Stomach (tissue), 9 donors: Measurements from ENCODE around the gene JPH3. TPM values are rescaled to one million over a fixed set of nuclear protein-coding genes. Genes with fewer than 3 reads are reported as not detected.

Source experiments
- DNase-seq, 2 donors: peaks; one replicate each; pipeline versions ENCODE4 v3.0.0 to v3.0.0-alpha.2; 2013 to 2019
- H3K27ac ChIP-seq, 5 donors: fragments of 200-600 bp in 4 of 5; sonication (generic) in 4 of 5; one replicate each; pipeline ENCODE4 v1.5.1; 2013 to 2019; ENCODE audit warnings: mild to moderate bottlenecking in 1 of 5, moderate library complexity in 1 of 5
- H3K27me3 ChIP-seq, 3 donors: fragments of 200-600 bp; sonication (generic); one replicate each; pipeline ENCODE4 v1.5.1; 2017 to 2019; ENCODE audit warnings: mixed run types in 1 of 3
- H3K36me3 ChIP-seq, 4 donors: fragments of 200-600 bp; sonication (generic); 1 replicate in 3 of 4; 2 replicates in 1 of 4; pipeline ENCODE4 v1.5.1; 2016 to 2019
- H3K4me1 ChIP-seq, 4 donors: fragments of 200-600 bp; sonication (generic); one replicate each; pipeline ENCODE4 v1.5.1; 2016 to 2019
- H3K4me3 ChIP-seq, 4 donors: fragments of 200-600 bp; sonication (generic) in 3 of 4; one replicate each; pipeline ENCODE4 v1.5.1; 2016 to 2019; ENCODE audit warnings: mild to moderate bottlenecking in 1 of 4
- H3K9me3 ChIP-seq, 4 donors: fragments of 200-600 bp; sonication (generic); one replicate each; pipeline ENCODE4 v1.5.1; 2016 to 2019
- CTCF ChIP-seq, 7 experiments: fragments of 450-650 bp in 4 of 7; fragments of 200-600 bp in 3 of 7; sonication (generic) in 3 of 7; IDR thresholded peaks; one replicate each; pipeline ENCODE4 v1.5.1; 2016 to 2019; ENCODE audit warnings: antibody characterized with exemption in 7 of 7, control low read depth in 2 of 7, mild to moderate bottlenecking in 1 of 7
- EP300 ChIP-seq: sonication (generic); formaldehyde crosslinking; IDR thresholded peaks from one replicate; pipeline ENCODE4 v1.6.1; 2017; ENCODE audit warnings: antibody characterized with exemption
- POLR2A ChIP-seq, 4 donors: fragments of 450-650 bp; IDR thresholded peaks; one replicate each; pipeline ENCODE4 v1.6.1; 2016; ENCODE audit warnings: antibody characterized with exemption in 4 of 4, control low read depth in 2 of 4, mild to moderate bottlenecking in 1 of 4, moderate library complexity in 1 of 4
- POLR2AphosphoS5 ChIP-seq, 3 donors: sonication (generic); formaldehyde crosslinking; IDR thresholded peaks; one replicate each; pipeline ENCODE4 v1.6.1; 2016; ENCODE audit warnings: antibody characterized with exemption in 3 of 3
- WGBS, 5 donors: extraction: QIAGEN DNeasy Blood & Tissue Kit in 3 of 5; methylation state at CpG; one replicate each; pipeline versions ENCODE4 v1.1.5 to v1.1.7; 2013 to 2018; 5-methylcytosine and 5-hydroxymethylcytosine counted together
- intact Hi-C: fragments of 100-400 bp; cut with DNase I; formaldehyde crosslinking; loops from one replicate; pipeline ENCODE4 v1.15.1; 2023; ENCODE audit warnings: low total_unique reads
- polyA plus RNA-seq, 3 donors: library from polyadenylated mRNA; stranded (reverse); fragments of 200-250 nt; gene quantifications; one replicate each; pipeline ENCODE4 v1.2.3, GENCODE V29; 2013
- total RNA-seq, 5 donors: library from RNA; depleted of rRNA; stranded (reverse); fragments of >200 nt; gene quantifications; one replicate each; pipeline versions ENCODE4 v1.1.0 to v1.2.3, GENCODE V29; 2014 to 2016
- donor health status: healthy with polysubstance abuse.
- donor health status: Bipolar disorder and iron deficiency.
- donor health status: healthy.

The JPH3 gene
- total and polyA plus RNA-seq, 8 donors = 0.31 to 1.3 (median 0.66) TPM; not detected in 2

- Histone ChIP-seq H3K4me3 (no peak overlapping the region), H3K9me3 (no peaks in the 10 kb centered on the region), H3K36me3 (no peaks in the 10 kb centered on the region), H3K27ac (no peak overlapping the region), H3K4me1 (no peaks in the 10 kb centered on the region), H3K27me3 (no peaks in the 10 kb centered on the region)
- DNase-seq = no peak
- intact Hi-C loops = no loop called here
- WGBS, 5 donors = 74 to 85% (median 83%) methylated on average over 39 to 44 of the region's 44 CpGs
- TF ChIP-seq POLR2AphosphoS5 (IDR thresholded peaks at IDR 0.05) (no peak), EP300 (no peak), POLR2A (IDR thresholded peaks at IDR 0.05) (no peak), CTCF (IDR thresholded peaks at IDR 0.05) (no peak)
Measured at GRCh38 chr16:87563714-87564523, 38.4 kb upstream of the JPH3 start.

GRCh38 chr16:87564524-87564778, 37.9 kb upstream of the JPH3 start:
- intact Hi-C loops = no loop called here
- Histone ChIP-seq H3K4me3 (no peak overlapping the region), H3K36me3 (no peaks in the 10 kb centered on the region), H3K9me3 (no peaks in the 10 kb centered on the region), H3K27me3 (no peaks in the 10 kb centered on the region), H3K27ac (no peak overlapping the region), H3K4me1 (no peaks in the 10 kb centered on the region)
- TF ChIP-seq EP300 = no peak
- no peak for TF ChIP-seq POLR2AphosphoS5 (IDR thresholded peaks at IDR 0.05)
- no peak for TF ChIP-seq POLR2A (IDR thresholded peaks at IDR 0.05)
- no peak for TF ChIP-seq CTCF (IDR thresholded peaks at IDR 0.05)
- no peak for DNase-seq
- WGBS, 5 donors = 83 to 97% (median 93%) methylated on average over 6 of the region's 6 CpGs

DNA sequence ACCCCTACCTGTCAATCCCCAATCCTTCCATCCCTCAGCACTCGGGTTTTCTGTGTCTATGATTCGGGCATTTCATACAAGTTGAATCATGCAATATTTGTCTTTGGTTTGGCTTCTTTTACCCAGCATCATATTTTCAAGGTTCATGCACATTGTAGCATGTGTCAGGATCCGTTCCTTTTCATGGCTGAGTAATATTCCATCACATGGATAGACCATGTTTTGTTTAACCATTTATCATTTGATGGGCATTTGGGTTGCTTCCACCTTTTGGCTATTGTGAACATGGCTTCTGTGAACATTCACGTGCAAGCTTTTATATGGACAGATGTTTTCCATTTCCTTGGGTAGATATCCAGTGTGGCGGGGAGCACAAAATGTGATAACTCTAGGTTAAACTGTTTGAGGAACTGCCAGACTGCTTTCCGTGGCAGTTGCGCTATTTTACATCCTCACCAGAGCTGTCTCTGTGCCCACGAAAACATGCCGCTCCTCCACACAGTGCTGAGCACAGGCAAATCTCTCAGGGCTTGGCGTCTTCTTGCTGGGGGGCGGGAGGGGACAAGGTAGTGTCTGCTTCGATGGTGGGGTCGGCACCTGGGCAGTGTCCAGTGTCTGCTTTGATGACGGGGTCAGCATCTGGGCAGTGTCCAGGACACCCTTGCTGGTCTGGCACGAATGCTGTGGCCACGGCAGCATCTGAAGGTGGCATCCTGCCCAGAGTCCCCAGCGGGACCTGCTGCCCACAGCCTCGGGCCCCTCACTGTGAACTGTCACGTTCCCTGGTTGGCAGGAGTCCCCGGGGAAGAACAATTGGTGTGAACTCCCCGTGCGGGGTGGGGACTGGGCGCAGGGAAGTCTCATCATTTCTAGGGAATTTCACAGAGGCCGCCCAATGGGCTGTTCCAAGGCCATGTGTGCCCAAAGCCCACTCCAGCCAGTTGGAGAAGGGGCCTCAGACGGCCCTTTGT, 32.4 kb upstream of the JPH3 start:
- 62 to 72% (median 66%) methylated on average over 19 to 25 of the region's 25 CpGs for WGBS, 5 donors
- no peak for DNase-seq
- no peak overlapping the region for H3K4me3 ChIP-seq
- no peak overlapping the region for H3K27ac ChIP-seq
- TF ChIP-seq POLR2A (IDR thresholded peaks at IDR 0.05) (no peak), POLR2AphosphoS5 (IDR thresholded peaks at IDR 0.05) (no peak), EP300 (no peak), CTCF (IDR thresholded peaks at IDR 0.05) (no peak)
- H3K9me3 ChIP-seq = no peaks in the 10 kb centered on the region
- intact Hi-C loops = no loop called here
- H3K4me1 ChIP-seq = peaks cover 21 to 29% (median 23%) of the 10 kb centered on the region in 4 donors
- no peaks in the 10 kb centered on the region for H3K36me3 ChIP-seq
- peaks cover 0 to 8% (median 0%) of the 10 kb centered on the region in 3 donors for H3K27me3 ChIP-seq

DNA sequence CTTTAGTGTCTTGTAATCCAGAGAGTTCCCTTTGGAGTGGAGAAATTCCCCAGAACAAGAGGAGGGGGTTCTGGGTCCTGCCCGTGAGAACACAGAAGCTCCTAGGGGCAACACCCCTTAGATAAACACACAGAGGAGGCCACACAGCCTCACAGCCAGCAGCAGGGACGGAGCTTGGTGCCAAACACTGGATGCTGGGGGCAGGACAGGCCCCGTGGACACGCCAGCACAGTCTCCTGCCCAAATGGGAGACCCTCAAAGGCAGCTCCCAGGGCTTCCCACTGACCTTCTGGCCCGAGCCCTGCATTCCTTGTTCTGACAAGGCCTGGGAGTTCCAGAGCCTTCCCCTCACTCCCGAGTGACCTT, 31.8 kb upstream of the JPH3 start:
- intact Hi-C loops = no loop called here
- Histone ChIP-seq H3K36me3 (no peaks in the 10 kb centered on the region), H3K4me1 (peaks cover 21 to 29% (median 23%) of the 10 kb centered on the region in 4 donors), H3K9me3 (no peaks in the 10 kb centered on the region), H3K27me3 (peaks cover 0 to 8% (median 0%) of the 10 kb centered on the region in 3 donors), H3K27ac (peak overlapping the region in 4 of 5 donors; percentile 35 to 59 (median 44)), H3K4me3 (no peak overlapping the region)
- DNase-seq = no peak
- no peak for TF ChIP-seq POLR2A (IDR thresholded peaks at IDR 0.05)
- TF ChIP-seq CTCF (IDR thresholded peaks at IDR 0.05) = no peak
- TF ChIP-seq POLR2AphosphoS5 (IDR thresholded peaks at IDR 0.05) = no peak
- no peak for TF ChIP-seq EP300
- 29 to 57% (median 36%) methylated on average over 2 to 6 of the region's 6 CpGs for WGBS, 5 donors
